GM21737 (cell line): ENCODE data around the gene IKZF1.

Experiments
- ATAC-seq: cut with Tn5 transposase; IDR thresholded peaks from one replicate; pipeline ENCODE4 v1.9.1; 2021; ENCODE audit warnings: mild to moderate bottlenecking, moderate library complexity; ENCODE audit not compliant: unreplicated experiment

Gene IKZF1

GRCh38 chr7:50307368-50308032 lies 3.0 kb downstream of the IKZF1 start:
- peak; percentile 27 for ATAC-seq

- no peak for ATAC-seq
These were observed 3.7 kb downstream of the IKZF1 start for GRCh38 chr7:50308203-50308531.

GRCh38 chr7:50308532-50309385 lies 4.2 kb downstream of the IKZF1 start:
- no peak for ATAC-seq

GRCh38 chr7:50309721-50310120 lies 5.2 kb downstream of the IKZF1 start:
- ATAC-seq: no peak

- ATAC-seq: no peak
These were observed 5.8 kb downstream of the IKZF1 start for GRCh38 chr7:50310361-50310760.

GRCh38 chr7:50310956-50311355 lies 6.4 kb downstream of the IKZF1 start:
- no peak for ATAC-seq

- no peak for ATAC-seq
These were observed 8.0 kb downstream of the IKZF1 start for GRCh38 chr7:50312250-50313162.

GRCh38 chr7:50314836-50315592 lies 10.5 kb downstream of the IKZF1 start:
- ATAC-seq: no peak

- ATAC-seq: no peak
These were observed 11.5 kb downstream of the IKZF1 start for GRCh38 chr7:50315739-50316671.

- peak; percentile 69 for ATAC-seq
These were observed 12.7 kb downstream of the IKZF1 start for GRCh38 chr7:50317221-50317678.

- no peak for ATAC-seq
These were observed 13.5 kb downstream of the IKZF1 start for GRCh38 chr7:50317697-50318669.

- ATAC-seq: no peak
These were observed 17.1 kb downstream of the IKZF1 start for GRCh38 chr7:50321487-50322067.

GRCh38 chr7:50324113-50324512 lies 19.6 kb downstream of the IKZF1 start:
- ATAC-seq: no peak

- peak; percentile 41 for ATAC-seq
These were observed 22.9 kb downstream of the IKZF1 start for GRCh38 chr7:50327443-50327842.

GRCh38 chr7:50329775-50330174 lies 25.3 kb downstream of the IKZF1 start:
- ATAC-seq: no peak

GRCh38 chr7:50330254-50330653 lies 25.7 kb downstream of the IKZF1 start:
- no peak for ATAC-seq

GRCh38 chr7:50330696-50331095 lies 26.2 kb downstream of the IKZF1 start:
- ATAC-seq: no peak
